Right lobe of liver (tissue), 4 donors: ENCODE results near the gene RGS7BP.

Source experiments
- CTCF ChIP-seq, 4 donors: fragments of 200-600 bp in 3 of 4; fragments of 450-650 bp in 1 of 4; IDR thresholded peaks; one replicate each; pipeline versions ENCODE4 v1.5.1 to v1.8.0; 2016 to 2022; ENCODE audit warnings: antibody characterized with exemption in 4 of 4, mild to moderate bottlenecking in 2 of 4
- POLR2A ChIP-seq: fragments of 450-650 bp; IDR thresholded peaks from one replicate; pipeline ENCODE4 v1.6.1; 2017; ENCODE audit warnings: antibody characterized with exemption, mild to moderate bottlenecking
- donor health status: DM: no; HTN: no; CAD: no.
- donor health status: DM: no; HTN: no; CAD: no.
- donor health status: DM: no; HTN: yes; CAD: no.

DNA sequence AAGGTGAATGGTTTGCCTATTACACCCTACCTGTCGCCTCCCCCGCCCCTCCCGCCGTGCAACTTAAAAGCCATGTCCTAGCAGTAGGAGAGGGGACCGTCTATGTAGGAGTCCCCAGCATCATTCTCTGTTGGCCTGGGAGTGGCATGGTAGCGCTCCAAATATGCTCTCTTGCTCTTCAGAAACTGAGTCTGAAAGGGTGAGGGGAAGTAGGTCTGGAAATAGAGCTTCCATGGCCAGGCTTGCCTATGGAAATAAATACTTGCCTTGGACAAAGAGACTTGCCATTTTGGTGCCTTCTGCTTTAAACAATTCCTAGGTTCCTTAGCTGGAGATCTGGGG, 1.4 kb downstream of the RGS7BP start:
- no peak for TF ChIP-seq CTCF (IDR thresholded peaks at IDR 0.05)
- no peak for TF ChIP-seq POLR2A
